Endothelial cell of umbilical vein (primary cell): Measurements from ENCODE around the gene SLC44A1. TPM values are rescaled to one million over a fixed set of nuclear protein-coding genes. Genes with fewer than 3 reads are reported as not detected.

Source experiments
- BruUV-seq: library from RNA; stranded (reverse); fragments of 400-500 nt; replicated peaks from 2 replicates; lab custom pipeline; 2021; lab: Mats Ljungman, UMichigan
- CTCF ChIA-PET: fragments of 300-600, 350-600 bp; sonication (Branson Sonifier 250); formaldehyde crosslinking; loops from one replicate; lab custom pipeline; 2021; ENCODE audit warnings: antibody characterized with exemption, inconsistent platforms; lab: Charles Lee
- POLR2A ChIA-PET: fragments of 300-600, 350-600 bp; sonication (Branson Sonifier 250); formaldehyde crosslinking; loops from one replicate; lab custom pipeline; 2021; ENCODE audit warnings: antibody characterized with exemption, inconsistent platforms; lab: Charles Lee
- DNase-seq: peaks from one replicate; pipeline ENCODE4 v3.0.0-alpha.2; 2011; ENCODE audit warnings: low read depth, low spot score
- FAIRE-seq: peaks from 2 replicates; lab custom pipeline; 2011; peaks lifted over from hg19 to GRCh38; lab: Jason Lieb, UNC
- H2AFZ ChIP-seq: 2 replicates; pipeline ENCODE4 v1.6.0; 2012; ENCODE audit warnings: low read depth, low read length, control low read depth, inconsistent platforms
- H3K27ac ChIP-seq: 2 replicates; pipeline ENCODE4 v1.5.1; 2011; ENCODE audit warnings: low read depth, mild to moderate bottlenecking, control low read depth, low read length, moderate library complexity; ENCODE audit not compliant: insufficient read depth
- H3K27me3 ChIP-seq, 2 experiments: 2 replicates each; pipeline versions ENCODE4 v1.6.0 to v1.6.1; 2011; ENCODE audit warnings: low read length in 2 of 2, mixed read lengths in 1 of 2; ENCODE audit not compliant: control insufficient read depth in 2 of 2, insufficient read depth in 2 of 2
- H3K36me3 ChIP-seq, 2 experiments: 2 replicates in 1 of 2; 3 replicates in 1 of 2; pipeline ENCODE4 v1.5.1; 2011; ENCODE audit warnings: low read length in 2 of 2, mild to moderate bottlenecking in 1 of 2, moderate library complexity in 1 of 2; ENCODE audit not compliant: control insufficient read depth in 2 of 2, insufficient read depth in 2 of 2; ENCODE audit errors: extremely low read depth in 1 of 2
- H3K4me1 ChIP-seq: 3 replicates; pipeline ENCODE4 v1.5.1; 2011; ENCODE audit warnings: mild to moderate bottlenecking, low read length; ENCODE audit not compliant: control insufficient read depth, insufficient read depth; ENCODE audit errors: extremely low read depth
- H3K4me2 ChIP-seq: 2 replicates; pipeline ENCODE4 v1.6.1; 2011; ENCODE audit warnings: low read length, control low read depth, mixed read lengths; ENCODE audit not compliant: insufficient read depth
- H3K4me3 ChIP-seq, 3 experiments: fragments of 200-600 bp in 1 of 3; sonication (generic), shearing (Covaris generic) in 1 of 3; replicated peaks in 1 of 3; 2 replicates each; pipeline ENCODE4 v1.5.1; 2011 to 2016; ENCODE audit warnings: control low read depth in 3 of 3, low read length in 3 of 3, mild to moderate bottlenecking in 2 of 3, inconsistent platforms in 1 of 3, low read depth in 1 of 3, moderate library complexity in 1 of 3; ENCODE audit not compliant: insufficient read depth in 1 of 3
- H3K79me2 ChIP-seq: 2 replicates; pipeline ENCODE4 v1.6.0; 2012; ENCODE audit warnings: low read length, inconsistent platforms; ENCODE audit not compliant: control insufficient read depth, insufficient read depth
- H3K9ac ChIP-seq: replicated peaks from 2 replicates; pipeline ENCODE3; 2011; ENCODE audit warnings: low read length, control low read depth; ENCODE audit not compliant: insufficient read depth; ENCODE audit errors: extremely low read depth
- H3K9me1 ChIP-seq: replicated peaks from 3 replicates; pipeline ENCODE4 v1.6.0; 2011; ENCODE audit warnings: mild to moderate bottlenecking, low read length; ENCODE audit not compliant: control insufficient read depth, insufficient read depth; ENCODE audit errors: extremely low read depth
- H3K9me3 ChIP-seq: replicated peaks from 2 replicates; pipeline ENCODE4 v1.5.1; 2012; ENCODE audit warnings: low read length, inconsistent platforms; ENCODE audit not compliant: control insufficient read depth, insufficient read depth
- H4K20me1 ChIP-seq: replicated peaks from 2 replicates; pipeline ENCODE3; 2011; ENCODE audit warnings: mild to moderate bottlenecking, low read length; ENCODE audit not compliant: control insufficient read depth, insufficient read depth; ENCODE audit errors: extremely low read depth
- EZH2 ChIP-seq: IDR thresholded peaks from 2 replicates; pipeline ENCODE4 v1.6.1; 2012; ENCODE audit warnings: borderline replicate concordance, low read depth, mild to moderate bottlenecking, moderate library complexity, low read length, inconsistent platforms; ENCODE audit not compliant: severe bottlenecking
- FOS ChIP-seq: IDR thresholded peaks from 2 replicates; pipeline ENCODE4 v1.6.1; 2011; ENCODE audit warnings: mild to moderate bottlenecking, low read length, moderate library complexity, borderline replicate concordance; ENCODE audit not compliant: insufficient read depth
- GATA2 ChIP-seq: IDR thresholded peaks from 2 replicates; pipeline ENCODE4 v1.7.0; 2011; ENCODE audit warnings: low read depth, mild to moderate bottlenecking, moderate library complexity, mixed read lengths, low read length; ENCODE audit not compliant: insufficient read length, insufficient read depth
- JUN ChIP-seq: IDR thresholded peaks from 2 replicates; pipeline ENCODE4 v1.6.1; 2011; ENCODE audit warnings: borderline replicate concordance, low read depth; ENCODE audit not compliant: insufficient read length, insufficient read depth
- MAX ChIP-seq: IDR thresholded peaks from 2 replicates; pipeline ENCODE4 v1.6.1; 2011; ENCODE audit not compliant: insufficient read depth, insufficient read length
- MYC ChIP-seq: IDR thresholded peaks from one replicate; pipeline ENCODE4 v1.6.1; 2011; ENCODE audit warnings: mild to moderate bottlenecking, low read depth, low read length
- POLR2A ChIP-seq: IDR thresholded peaks from 2 replicates; pipeline ENCODE4 v1.6.1; 2012; ENCODE audit warnings: low read depth, mild to moderate bottlenecking, control low read depth, low read length
- POLR2AphosphoS5 ChIP-seq: IDR thresholded peaks from 2 replicates; pipeline ENCODE4 v1.6.1; 2012; ENCODE audit warnings: low read depth, mild to moderate bottlenecking, control low read depth, low read length, moderate library complexity; ENCODE audit not compliant: insufficient read depth
- dilution Hi-C: fragments of 300-500 bp; cut with MboI; formaldehyde crosslinking; loops from one replicate; pipeline ENCODE4 v1.15.0; 2019; ENCODE audit warnings: low sequenced_read_pairs; ENCODE audit not compliant: extremely low pct_ligation_motif_present
- intact Hi-C: fragments of 100-400 bp; cut with micrococcal nuclease; formaldehyde crosslinking; loops from one replicate; pipeline ENCODE4 v1.10.0; 2022
- polyA plus RNA-seq, 4 experiments: library from polyadenylated mRNA; depleted of rRNA in 3 of 4; stranded (reverse) in 3 of 4; unstranded in 1 of 4; fragments of >200 nt; gene quantifications; 2 replicates each; pipeline versions ENCODE4 v1.2.1 to v1.2.3, GENCODE V29; 2011 to 2012; ENCODE audit warnings: missing spikeins in 1 of 4
- total RNA-seq: library from RNA; stranded (reverse); gene quantifications from 2 replicates; pipeline ENCODE4 v1.2.3, GENCODE V29; 2021
- TF ChIP-seq, protein P1 (sequence below), 2 donors: IDR thresholded peaks; 1 replicate in 1 of 2; 2 replicates in 1 of 2; pipeline ENCODE4 v1.5.1; 2011; ENCODE audit warnings: low read length in 2 of 2, mild to moderate bottlenecking in 2 of 2, moderate library complexity in 2 of 2, control low read depth in 1 of 2, inconsistent platforms in 1 of 2, low read depth in 1 of 2; ENCODE audit not compliant: insufficient read depth in 1 of 2; ENCODE audit errors: extremely low read depth in 1 of 2

Gene SLC44A1
- total and polyA plus RNA-seq, 2 donors (not counting 3 experiments of a cell fraction or from before 2014, with no cell fraction given), result 16.1 to 37.7 TPM

- BruUV-seq, result no TSS peak
- Histone ChIP-seq H3K79me2 (no peaks in the 10 kb centered on the region), H3K9ac (no peak overlapping the region), H3K9me3 (no peaks in the 10 kb centered on the region), H3K9me1 (no peaks in the 10 kb centered on the region), H3K36me3 (no peaks in the 10 kb centered on the region), H3K4me3 (no peak overlapping the region), H3K4me2 (no peak overlapping the region), H3K27me3 (no peaks in the 10 kb centered on the region), H3K4me1 (no peaks in the 10 kb centered on the region), H4K20me1 (no peaks in the 10 kb centered on the region), H3K27ac (no peak overlapping the region), H2AFZ (no peak overlapping the region)
- DNase-seq, result no peak
- dilution Hi-C loops, result no loop called here
- POLR2A ChIA-PET, result no interaction called here
- intact Hi-C loops, result no loop called here
- CTCF ChIA-PET, result no interaction called here
- TF ChIP-seq JUN, result no peak
- TF ChIP-seq POLR2A, result no peak
- TF ChIP-seq EZH2, result no peak
- TF ChIP-seq, protein P1, sequence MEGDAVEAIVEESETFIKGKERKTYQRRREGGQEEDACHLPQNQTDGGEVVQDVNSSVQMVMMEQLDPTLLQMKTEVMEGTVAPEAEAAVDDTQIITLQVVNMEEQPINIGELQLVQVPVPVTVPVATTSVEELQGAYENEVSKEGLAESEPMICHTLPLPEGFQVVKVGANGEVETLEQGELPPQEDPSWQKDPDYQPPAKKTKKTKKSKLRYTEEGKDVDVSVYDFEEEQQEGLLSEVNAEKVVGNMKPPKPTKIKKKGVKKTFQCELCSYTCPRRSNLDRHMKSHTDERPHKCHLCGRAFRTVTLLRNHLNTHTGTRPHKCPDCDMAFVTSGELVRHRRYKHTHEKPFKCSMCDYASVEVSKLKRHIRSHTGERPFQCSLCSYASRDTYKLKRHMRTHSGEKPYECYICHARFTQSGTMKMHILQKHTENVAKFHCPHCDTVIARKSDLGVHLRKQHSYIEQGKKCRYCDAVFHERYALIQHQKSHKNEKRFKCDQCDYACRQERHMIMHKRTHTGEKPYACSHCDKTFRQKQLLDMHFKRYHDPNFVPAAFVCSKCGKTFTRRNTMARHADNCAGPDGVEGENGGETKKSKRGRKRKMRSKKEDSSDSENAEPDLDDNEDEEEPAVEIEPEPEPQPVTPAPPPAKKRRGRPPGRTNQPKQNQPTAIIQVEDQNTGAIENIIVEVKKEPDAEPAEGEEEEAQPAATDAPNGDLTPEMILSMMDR (IDR thresholded peaks at IDR 0.05; ENCODE audit: extremely low read depth in 1 of 2, insufficient read depth in 1 of 2, low read depth in 1 of 2, low read length in 2 of 2), result no peak
- no peak for TF ChIP-seq FOS
- no peak for TF ChIP-seq MAX
- no peak for TF ChIP-seq POLR2AphosphoS5
- no peak for TF ChIP-seq GATA2
- TF ChIP-seq MYC, result no peak
- FAIRE-seq, result no peak
Observed at GRCh38 chr9:105339849-105340248, 95.4 kb downstream of the SLC44A1 start.
